Smooth muscle cell of the brain vasculature (primary cell): ENCODE results near the gene MICB.
"Not testable (repeated sequence)": the region's sequence is repeated elsewhere in the genome, so short reads cannot be mapped to it uniquely, and the experiment has no call there.

Experiments
- DNase-seq: peaks from one replicate; pipeline ENCODE4 v3.0.0-alpha.2; 2012; ENCODE audit warnings: low read depth, low spot score

The MICB gene

GRCh38 chr6:31497531-31498476 lies at the start of gene MICB:
TSS of gene MICB (plus strand) at chr6:31498145. CDS start at chr6:31498194, 49 bp downstream.
- no peak for DNase-seq

GRCh38 chr6:31450751-31451150 lies 47.2 kb upstream of the MICB start:
- DNase-seq, result no peak

DNA sequence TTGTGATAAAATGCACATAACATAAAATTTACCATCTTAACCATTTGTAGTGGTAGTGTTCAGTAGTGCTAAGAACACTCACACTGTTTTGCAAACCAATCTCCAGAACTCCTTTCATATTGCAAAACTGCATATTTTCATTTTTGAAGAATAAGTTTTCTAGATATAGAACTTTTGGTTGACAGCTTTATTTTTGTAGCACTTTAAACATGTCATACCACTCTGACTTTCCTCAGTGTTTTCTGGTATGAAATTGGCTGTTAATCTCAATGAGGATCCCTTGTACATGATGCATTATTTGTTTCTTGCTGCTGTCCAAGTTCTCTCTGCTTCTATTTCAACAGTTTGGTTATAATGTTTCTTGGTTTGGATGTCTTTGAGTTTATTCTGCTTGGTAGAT lies 45.1 kb upstream of the MICB start:
- DNase-seq, result no peak

GRCh38 chr6:31453259-31453658 lies 44.7 kb upstream of the MICB start:
- DNase-seq, result no peak

DNA sequence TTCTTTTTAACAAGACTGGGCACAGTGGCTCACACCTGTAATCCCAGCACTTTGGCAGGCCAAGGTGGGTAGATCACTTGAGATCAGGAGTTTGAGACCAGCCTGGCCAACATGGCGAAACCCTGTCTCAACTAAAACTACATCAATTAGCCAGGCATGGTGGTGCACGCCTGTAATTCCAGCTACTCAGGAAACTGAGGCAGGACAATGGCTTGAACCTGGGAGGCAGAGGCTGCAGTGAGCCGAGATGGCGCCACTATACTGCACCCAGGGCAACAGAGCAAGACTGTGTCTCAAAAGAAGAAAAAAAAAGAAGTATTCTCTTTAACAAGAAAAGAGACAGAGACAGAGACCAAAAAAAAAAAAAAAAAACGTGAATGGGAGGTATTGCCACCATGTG lies 38.1 kb upstream of the MICB start:
- not testable (repeated sequence) for DNase-seq

GRCh38 chr6:31460361-31461025 lies 37.5 kb upstream of the MICB start:
- DNase-seq, result no peak

DNA sequence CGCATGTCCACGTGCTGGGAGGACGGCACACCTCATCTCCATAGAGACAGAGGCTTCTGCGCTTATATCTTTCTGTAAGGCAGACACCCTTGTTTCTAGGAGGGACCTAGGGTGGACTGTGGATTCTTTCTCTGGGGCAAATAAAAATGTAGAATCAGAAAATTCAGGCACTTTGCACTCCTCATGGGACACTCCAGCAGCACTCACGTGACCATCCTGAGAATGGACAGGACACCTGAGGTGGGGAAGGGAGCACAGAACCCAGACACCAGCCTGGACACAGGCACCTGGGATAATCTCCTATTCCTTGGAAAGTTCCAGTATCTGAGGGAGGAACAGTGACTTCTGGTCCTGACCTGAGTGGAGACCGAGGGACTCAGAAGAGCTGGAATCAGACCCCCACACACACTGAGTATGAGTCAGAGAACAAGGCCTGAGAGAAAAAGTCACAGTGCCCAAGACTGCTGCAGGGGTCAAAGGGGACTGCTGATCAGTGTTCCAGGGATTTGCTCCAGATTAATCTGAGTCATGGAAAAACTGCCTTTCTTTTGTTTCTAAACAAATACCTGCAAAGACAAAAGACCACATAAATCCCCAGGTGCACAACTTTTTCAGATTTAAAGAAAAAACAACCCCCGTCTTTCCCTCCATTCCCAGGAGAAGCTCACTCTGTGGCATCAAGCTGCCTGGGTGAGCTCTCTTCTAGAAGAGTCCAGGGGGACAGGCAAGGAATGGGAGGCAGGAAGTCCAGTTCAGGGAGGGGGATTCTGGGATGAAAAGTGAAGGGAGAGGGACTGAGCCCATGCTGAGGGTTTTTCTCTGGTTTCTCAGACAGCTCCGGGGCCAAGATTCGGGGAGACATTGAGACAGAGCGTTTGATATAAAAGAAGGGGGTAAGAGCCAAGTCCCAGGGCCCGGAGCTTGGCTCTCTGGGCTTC lies 35.6 kb upstream of the MICB start:
- no peak for DNase-seq

- peak; percentile 32 for DNase-seq
Measured at GRCh38 chr6:31462964-31463870, 34.7 kb upstream of the MICB start.

DNA sequence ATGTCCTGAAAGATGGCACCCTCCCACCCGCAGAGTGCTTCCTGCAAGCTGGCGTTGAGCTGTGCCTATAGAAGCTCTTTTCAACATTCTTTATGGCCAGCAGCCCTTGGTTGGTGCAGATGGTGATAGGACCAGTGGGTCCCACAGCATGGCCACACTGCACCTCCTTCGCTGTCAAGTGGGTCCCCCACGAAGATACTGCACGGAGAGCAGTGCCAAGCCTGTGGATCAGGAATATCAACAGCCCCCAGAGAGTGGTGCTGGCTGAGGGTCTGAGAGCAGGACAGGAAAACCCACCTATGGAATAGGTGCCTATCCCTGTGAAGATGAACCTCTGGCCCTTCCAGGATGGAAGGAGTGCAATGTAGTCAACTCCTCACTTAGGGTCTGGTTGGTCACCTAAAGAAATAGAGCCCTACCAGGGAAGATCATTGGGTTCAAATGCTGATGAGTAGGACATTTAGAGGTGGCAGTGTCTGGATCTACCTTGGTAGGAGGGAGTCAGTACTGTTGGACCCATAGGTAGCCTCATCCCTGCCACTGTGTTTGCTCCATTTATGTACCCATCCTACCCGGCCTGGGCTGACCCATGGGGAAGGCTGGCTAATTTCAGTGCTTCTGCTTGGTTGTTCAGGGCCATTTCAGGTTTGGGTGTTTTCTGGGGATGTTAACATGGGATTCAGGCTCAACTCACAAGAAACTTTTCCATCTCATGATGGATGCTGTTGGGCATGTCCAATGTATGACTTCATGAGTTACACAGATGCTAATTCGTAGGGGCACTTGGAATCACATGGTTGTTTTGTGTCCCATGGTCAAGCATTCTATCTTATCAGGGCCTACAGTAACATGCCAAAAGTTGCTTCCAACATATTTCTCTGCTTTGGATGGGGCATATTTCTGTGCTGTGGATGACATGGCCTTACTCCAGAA lies 33.4 kb upstream of the MICB start:
- no peak for DNase-seq

- DNase-seq, result no peak
Measured at GRCh38 chr6:31465185-31465536, 32.8 kb upstream of the MICB start.

GRCh38 chr6:31465718-31466117 lies 32.2 kb upstream of the MICB start:
- DNase-seq, result no peak

- DNase-seq, result no peak
Measured at GRCh38 chr6:31466466-31466865, 31.5 kb upstream of the MICB start.

DNA sequence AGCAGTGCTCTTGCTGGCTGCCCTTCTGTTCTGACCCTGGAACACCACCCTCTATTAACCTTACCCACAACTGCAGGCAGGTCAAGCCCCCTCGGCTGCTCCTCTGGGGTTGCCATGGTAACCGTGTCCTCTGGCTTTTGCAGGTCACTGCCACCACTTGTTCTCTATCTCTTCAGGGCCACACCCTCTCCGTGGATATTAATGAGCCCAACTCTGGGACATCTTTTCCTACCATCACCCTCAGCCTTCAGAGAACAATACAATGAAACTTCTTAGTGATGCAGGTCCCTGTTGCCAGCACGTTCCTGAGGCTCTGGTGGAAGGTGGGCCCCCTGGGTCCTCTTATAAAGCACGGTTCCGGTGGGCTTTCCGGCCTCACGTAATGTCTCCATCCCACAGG lies 30.8 kb upstream of the MICB start:
- DNase-seq, result no peak

DNA sequence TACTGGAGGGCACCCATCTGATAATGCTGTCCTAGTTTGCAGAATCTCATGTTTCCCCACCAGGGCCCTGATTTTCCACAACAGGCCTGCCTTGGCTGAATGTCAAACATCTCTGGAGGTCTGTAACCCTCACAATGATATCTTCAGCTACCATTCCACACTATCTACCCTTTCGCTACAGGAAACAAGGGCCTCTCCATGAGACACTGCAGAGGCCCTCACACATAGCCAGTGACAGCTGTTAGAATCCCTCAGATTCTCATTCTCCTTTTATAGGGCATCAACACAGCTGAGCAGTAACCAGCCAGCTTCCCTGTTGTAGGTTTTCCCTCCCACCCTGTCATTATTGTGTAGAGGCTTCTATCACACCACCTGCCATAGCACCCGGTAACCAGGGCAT lies 29.6 kb upstream of the MICB start:
- DNase-seq, result no peak

DNA sequence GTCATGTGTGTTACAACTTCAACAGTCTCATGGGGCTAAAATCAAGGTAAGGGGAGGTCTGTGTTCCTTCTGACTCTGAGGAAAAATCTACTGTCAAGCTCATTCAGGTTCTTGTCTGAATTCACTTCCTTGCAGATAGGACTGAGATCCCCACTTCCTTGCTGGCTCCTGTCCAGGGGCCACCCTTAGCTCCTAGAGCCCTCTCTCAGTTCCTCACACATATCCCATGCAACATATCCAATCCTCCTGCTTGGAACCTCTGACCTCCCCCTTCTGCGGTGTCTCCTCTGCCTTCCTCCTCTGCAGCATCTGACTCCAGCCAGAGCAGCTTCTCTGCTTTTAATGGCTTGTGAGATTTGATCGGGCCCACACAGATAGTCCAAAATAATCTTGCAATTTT lies 27.1 kb upstream of the MICB start:
- DNase-seq, result no peak

DNA sequence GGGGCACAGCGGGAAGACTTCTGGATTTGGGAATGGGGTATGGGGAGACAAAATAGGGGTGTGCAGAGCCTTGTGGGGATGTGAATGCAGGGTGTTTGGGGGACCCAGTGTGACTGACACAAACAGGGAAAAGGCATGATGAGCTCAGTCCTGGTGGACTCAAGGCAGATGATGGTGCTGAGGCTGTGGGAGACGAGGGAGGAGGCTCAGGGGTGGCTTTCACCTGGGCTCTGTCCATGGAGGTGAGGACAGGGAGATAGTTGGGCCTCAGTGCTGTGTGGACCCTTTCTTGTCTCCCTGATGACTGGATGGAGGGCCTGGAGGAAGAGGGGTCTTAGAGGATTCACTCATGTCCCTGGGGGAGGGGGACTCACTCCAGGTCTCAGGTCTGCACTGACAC lies 26.2 kb upstream of the MICB start:
- no peak for DNase-seq

GRCh38 chr6:31472259-31472658 lies 25.7 kb upstream of the MICB start:
- DNase-seq, result no peak

DNA sequence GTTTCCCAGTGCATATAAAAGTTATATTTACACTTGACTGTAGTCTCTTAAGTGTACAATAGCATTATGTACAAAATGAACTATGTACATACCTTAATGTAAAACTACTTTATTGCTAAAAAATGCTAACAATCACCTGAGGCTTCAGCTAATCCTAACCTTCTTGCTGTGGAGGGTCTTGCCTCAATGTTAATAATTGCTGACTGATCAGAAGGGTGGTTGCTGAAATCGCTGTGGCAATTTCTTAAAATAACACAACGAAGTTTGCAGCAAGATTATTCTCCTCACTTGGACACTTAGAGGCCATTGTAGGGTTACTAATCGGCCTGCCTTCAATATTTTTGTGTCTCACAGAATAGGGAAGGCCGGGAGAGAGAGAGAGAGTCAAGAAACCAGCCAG lies 24.7 kb upstream of the MICB start:
- no peak for DNase-seq

GRCh38 chr6:31473780-31474761 lies 23.9 kb upstream of the MICB start:
- no peak for DNase-seq
